ENCODE measurements around the gene SWI5. TPM values are rescaled to one million over a fixed set of nuclear protein-coding genes. Genes with fewer than 3 reads are reported as not detected.

Gene SWI5
- total RNA-seq, 4 donors from 2014 or later: 10.0 to 33.3 (median 25.2) TPM

- no peak for TF ChIP-seq CTCF (IDR thresholded peaks at IDR 0.05)
- ATAC-seq (ENCODE audit: low FRiP score): no peak
- DNase-seq (ENCODE audit: low spot score): no peak
These were observed 59.1 kb downstream of the SWI5 start for GRCh38 chr9:128335161-128335560.

GRCh38 chr9:128335914-128336313 is 59.8 kb downstream of the SWI5 start:
- no peak for DNase-seq (ENCODE audit: low spot score)
- ATAC-seq (ENCODE audit: low FRiP score): no peak
- TF ChIP-seq CTCF (IDR thresholded peaks at IDR 0.05): no peak

GRCh38 chr9:128337936-128338335 is 61.9 kb downstream of the SWI5 start:
- TF ChIP-seq CTCF (IDR thresholded peaks at IDR 0.05): no peak
- DNase-seq (ENCODE audit: low spot score) (no peak), ATAC-seq (ENCODE audit: low FRiP score) (no peak)

Small RNA genes within 50 kb of the gene (small RNA-seq; reads per million reads assigned to genes)
- gene MIR199B (40.5 reads per million, percentile 95 among the genes with 10 or more reads in this experiment), gene MIR3154 (not detected)

Other genes with a start within 250 kb of the SWI5 start
- 10 to 100 TPM in 1 of 4 donors, 1 to 10 TPM in 3; 5.3 to 13.1 (median 6.7) TPM for gene NAIF1, start 209.0 kb upstream of the SWI5 start, total RNA-seq
- gene SLC25A25, start 208.0 kb upstream of the SWI5 start, total RNA-seq: 100 to 1,000 TPM in 2 of 4 donors, 10 to 100 TPM in 2; 37.8 to 147 (median 102) TPM
- 10 to 100 TPM; 34.6 to 59.4 (median 53.0) TPM for gene PTGES2, start 148.5 kb upstream of the SWI5 start, total RNA-seq
- gene LCN2, start 126.8 kb upstream of the SWI5 start, total RNA-seq: 1 to 10 TPM in 2 of 4 donors, not detected in 2; 1.7 TPM
- gene BBLN, start 116.0 kb upstream of the SWI5 start, total RNA-seq: 100 to 1,000 TPM; 117 to 174 (median 138) TPM
- 10 to 100 TPM; 40.1 to 70.1 (median 52.5) TPM for gene CIZ1, start 84.7 kb upstream of the SWI5 start, total RNA-seq
- 10 to 100 TPM in 3 of 4 donors, 1 to 10 TPM in 1; 4.0 to 60.5 (median 20.0) TPM for gene DNM1, start 72.9 kb upstream of the SWI5 start, total RNA-seq
- 10 to 100 TPM; 63.0 to 99.8 (median 75.9) TPM for gene GOLGA2, start 269 bp upstream of the SWI5 start, total RNA-seq
- gene TRUB2, start 46.2 kb downstream of the SWI5 start, total RNA-seq: 10 to 100 TPM in 2 of 4 donors, 1 to 10 TPM in 2; 9.1 to 10.3 (median 9.9) TPM
- 10 to 100 TPM; 30.6 to 34.7 (median 32.8) TPM for gene COQ4, start 46.6 kb downstream of the SWI5 start, total RNA-seq
- 10 to 100 TPM; 13.2 to 25.4 (median 16.1) TPM for gene SLC27A4, start 64.3 kb downstream of the SWI5 start, total RNA-seq
- 10 to 100 TPM; 19.8 to 26.0 (median 23.8) TPM for gene URM1, start 95.1 kb downstream of the SWI5 start, total RNA-seq
- 10 to 100 TPM; 18.5 to 51.9 (median 24.1) TPM for gene CERCAM, start 144.6 kb downstream of the SWI5 start, total RNA-seq
- gene ODF2, start 179.7 kb downstream of the SWI5 start, total RNA-seq: 10 to 100 TPM; 16.8 to 27.1 (median 20.8) TPM
- gene GLE1, start 228.4 kb downstream of the SWI5 start, total RNA-seq: 10 to 100 TPM; 13.0 to 22.4 (median 19.9) TPM